AG10803 (cell line): ENCODE results near the gene COPS7A.
A peak's percentile ranks its signal among the peaks of the same experiment; 100 is the strongest.
"Not testable (repeated sequence)": the region's sequence is repeated elsewhere in the genome, so short reads cannot be mapped to it uniquely, and the experiment has no call there.

Experiments
- DNase-seq: peaks from one replicate; pipeline ENCODE4 v3.0.0; 2010; ENCODE audit warnings: low read depth
- H3K4me3 ChIP-seq: 2 replicates; pipeline ENCODE4 v1.5.1; 2011; ENCODE audit warnings: mild to moderate bottlenecking, low read length, control low read depth
- TF ChIP-seq, protein P1 (sequence below): conservative IDR thresholded peaks from 2 replicates; pipeline ENCODE4 v1.5.1; 2011; ENCODE audit warnings: mild to moderate bottlenecking, low read length, control low read depth, inconsistent platforms

Gene COPS7A

DNA sequence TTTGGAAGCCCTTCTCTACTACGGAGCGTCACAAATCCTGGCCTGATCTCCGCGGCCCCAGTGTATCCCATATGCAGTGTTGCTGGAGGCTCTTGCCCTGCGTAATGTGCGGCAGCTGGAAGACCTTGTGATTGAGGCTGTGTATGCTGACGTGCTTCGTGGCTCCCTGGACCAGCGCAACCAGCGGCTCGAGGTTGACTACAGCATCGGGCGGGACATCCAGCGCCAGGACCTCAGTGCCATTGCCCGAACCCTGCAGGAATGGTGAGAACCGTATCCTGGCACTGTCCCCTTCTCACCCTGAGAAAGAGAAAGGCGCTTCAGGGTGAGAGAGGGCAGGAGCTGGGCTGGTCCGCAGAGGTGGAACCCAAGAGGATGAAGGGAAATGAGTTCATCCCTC is 5.3 kb downstream of the COPS7A start:
- H3K4me3 ChIP-seq, result no peak overlapping the region
- DNase-seq, result no peak
- TF ChIP-seq, protein P1, sequence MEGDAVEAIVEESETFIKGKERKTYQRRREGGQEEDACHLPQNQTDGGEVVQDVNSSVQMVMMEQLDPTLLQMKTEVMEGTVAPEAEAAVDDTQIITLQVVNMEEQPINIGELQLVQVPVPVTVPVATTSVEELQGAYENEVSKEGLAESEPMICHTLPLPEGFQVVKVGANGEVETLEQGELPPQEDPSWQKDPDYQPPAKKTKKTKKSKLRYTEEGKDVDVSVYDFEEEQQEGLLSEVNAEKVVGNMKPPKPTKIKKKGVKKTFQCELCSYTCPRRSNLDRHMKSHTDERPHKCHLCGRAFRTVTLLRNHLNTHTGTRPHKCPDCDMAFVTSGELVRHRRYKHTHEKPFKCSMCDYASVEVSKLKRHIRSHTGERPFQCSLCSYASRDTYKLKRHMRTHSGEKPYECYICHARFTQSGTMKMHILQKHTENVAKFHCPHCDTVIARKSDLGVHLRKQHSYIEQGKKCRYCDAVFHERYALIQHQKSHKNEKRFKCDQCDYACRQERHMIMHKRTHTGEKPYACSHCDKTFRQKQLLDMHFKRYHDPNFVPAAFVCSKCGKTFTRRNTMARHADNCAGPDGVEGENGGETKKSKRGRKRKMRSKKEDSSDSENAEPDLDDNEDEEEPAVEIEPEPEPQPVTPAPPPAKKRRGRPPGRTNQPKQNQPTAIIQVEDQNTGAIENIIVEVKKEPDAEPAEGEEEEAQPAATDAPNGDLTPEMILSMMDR, result no peak

DNA sequence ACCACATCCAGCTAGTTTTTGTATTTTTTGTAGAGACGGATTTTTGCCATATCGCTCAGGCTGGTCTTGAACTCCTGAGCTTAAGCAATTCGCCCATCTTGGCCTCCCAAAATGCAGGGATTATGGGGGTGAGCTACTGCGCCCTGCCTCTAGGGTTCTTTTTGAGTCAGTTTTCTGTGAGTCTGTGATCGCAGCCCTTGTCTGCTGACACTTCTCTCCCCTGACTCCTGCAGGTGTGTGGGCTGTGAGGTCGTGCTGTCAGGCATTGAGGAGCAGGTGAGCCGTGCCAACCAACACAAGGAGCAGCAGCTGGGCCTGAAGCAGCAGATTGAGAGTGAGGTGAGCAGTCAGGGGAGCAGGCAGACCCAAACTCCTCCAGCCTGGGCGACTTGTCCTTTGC is 6.3 kb downstream of the COPS7A start:
- TF ChIP-seq, protein P1, result no peak
- no peak for DNase-seq
- H3K4me3 ChIP-seq, result no peak overlapping the region

DNA sequence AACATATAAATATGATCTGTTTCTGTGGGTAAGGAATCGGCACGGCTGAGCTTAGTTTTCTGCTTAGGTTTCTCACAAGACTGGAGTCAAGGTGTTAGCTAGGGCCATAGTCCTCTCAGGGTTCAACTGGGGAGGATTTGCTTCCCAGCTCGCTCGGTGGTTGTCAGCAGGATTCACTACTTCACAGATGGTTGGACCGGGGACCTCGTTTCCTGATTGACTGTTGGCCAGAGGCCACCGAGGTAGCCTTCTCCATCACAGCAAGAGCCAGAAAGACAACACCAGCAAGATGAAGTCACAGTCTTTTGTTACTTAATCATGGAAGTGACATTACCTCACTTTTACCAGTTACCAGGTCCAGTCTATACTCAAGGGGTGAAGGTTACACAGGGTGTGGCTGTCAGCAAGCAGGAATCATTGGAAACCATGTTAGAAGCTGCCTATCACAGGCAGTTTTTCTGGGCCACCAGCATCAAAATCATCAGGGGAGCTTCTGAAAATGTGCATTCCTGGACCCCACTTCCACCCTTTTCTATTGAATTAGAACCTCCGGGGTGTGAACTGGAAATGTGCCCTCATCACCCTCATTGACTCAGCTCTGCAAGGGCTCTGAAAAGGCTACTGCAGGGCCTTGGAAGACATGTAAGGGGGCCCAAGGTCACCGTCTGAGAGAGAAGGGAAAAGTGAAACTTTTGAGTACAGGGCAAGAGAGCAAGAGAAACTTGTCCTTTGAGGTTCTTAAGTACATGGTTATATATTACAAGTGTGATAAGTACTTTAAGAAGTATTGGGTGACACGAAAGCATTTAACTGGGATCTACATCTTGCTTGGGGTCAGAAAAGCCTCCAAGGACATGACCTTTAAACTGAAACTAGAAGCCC is 10.9 kb downstream of the COPS7A start:
- TF ChIP-seq, protein P1, result no peak

DNA sequence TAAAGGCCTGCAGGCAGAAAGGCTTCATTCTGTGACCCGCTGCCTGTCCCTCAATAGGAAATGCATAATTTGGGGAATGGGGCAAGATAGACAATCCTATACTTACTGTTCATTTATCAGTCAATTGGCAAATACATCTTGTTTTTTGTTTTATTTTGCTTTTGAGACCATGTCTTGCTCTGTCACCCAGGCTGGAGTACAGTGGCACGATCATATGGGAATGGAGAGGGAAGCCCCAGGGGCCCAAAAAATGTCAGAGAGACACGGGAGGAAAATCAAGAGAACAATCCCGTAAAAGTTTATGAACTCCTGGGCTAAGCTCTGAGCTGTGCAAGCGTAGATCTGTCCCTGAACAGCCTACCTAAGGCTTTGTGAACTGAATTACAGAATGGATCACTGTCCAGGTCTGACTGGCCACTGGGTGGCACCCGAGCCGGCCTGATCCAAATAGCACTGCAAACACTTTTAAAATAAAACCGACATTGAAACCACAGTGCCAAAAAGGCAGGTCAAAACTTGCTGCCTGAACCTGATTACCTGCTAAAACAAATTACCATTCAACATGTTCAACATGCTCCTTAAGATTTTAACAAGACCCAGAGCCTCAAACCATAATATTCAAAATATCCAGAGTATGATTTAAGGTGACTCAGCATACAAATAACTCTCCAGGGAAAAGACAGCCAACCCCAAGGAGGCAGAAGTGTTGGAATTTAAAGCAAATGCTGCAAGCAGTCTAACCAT is 11.8 kb downstream of the COPS7A start:
- TF ChIP-seq, protein P1, result peak; percentile 73
- no peak overlapping the region for H3K4me3 ChIP-seq
- peak; percentile 72 for DNase-seq

More for the DNA sequence above, 10.9 kb downstream of the COPS7A start:
- no peak overlapping the region for H3K4me3 ChIP-seq
- no peak for DNase-seq

DNA sequence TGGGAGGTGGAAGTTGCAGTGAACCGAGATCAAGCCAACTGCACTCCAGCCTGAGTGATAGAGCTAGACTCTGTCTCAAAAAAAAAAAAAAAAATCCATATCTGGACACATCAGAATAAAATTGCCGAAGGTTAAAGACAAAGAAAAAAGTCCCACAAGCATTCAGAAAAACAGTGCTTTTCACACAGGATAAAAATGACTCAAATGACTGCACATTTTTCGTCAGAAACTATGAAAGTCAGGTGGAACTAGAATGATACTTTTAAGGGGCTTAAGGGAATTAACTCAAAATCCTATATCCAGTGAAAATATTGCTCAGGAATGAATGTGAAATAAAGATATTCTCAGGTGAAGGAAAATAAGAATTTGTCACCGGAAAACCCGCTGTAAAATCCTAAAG is 12.9 kb downstream of the COPS7A start:
- TF ChIP-seq, protein P1, result no peak
- no peak overlapping the region for H3K4me3 ChIP-seq
- no peak for DNase-seq

DNA sequence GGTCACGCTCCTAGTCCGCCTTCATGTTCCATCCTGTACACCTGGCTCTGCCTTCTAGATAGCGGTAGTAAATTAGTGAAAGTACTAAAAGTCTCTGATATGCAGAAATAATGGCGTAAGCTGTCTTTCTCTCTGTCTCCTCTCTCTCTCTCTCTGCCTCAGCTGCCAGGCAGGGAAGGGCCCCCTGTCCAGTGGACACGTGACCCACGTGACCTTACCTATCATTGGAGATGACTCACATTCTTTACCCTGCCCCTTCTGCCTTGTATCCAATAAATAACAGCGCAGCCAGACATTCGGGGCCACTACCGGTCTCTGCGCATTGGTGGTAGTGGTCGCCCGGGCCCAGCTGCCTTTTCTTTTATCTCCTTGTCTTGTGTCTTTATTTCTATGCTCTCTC is 18.2 kb downstream of the COPS7A start:
- not testable (repeated sequence) for H3K4me3 ChIP-seq, DNase-seq

DNA sequence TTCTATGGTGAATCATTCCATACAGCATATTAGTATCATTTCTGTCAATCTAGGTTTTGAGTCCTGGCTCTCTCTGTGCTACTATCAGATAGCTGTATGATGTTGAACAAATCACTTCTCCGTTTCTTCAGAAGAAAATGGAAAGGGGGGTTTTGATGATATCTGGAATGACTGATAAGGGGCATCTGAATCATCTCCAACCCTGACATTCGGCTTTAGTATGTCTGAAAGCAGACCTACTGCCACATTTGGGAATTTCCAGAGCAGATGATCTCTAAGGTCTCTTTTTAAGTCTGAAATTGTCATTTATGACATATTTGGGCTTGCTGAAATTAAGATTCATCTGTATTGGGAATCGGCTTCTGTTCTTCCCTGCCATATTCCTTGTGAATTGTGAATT is 19.0 kb downstream of the COPS7A start:
- TF ChIP-seq, protein P1, result no peak
- no peak for DNase-seq
- H3K4me3 ChIP-seq, result no peak overlapping the region

DNA sequence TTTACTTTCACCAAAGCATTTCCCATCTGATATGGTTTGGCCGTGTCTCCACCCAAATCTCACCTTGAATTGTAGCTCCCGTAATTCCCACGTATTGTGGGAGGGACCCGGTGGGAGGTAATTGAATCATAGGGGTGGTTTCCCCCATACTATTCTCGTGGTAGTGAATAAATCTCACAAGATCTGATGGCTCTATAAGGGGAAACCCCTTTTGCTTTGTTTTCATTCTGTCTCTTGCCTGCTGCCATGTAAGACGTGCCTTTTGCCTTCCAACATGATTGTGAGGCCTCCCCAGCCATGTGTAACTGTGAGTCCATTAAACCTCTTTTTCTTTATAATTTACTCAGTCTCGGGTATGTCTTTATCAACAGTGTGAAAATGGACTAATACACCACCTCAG is 19.5 kb downstream of the COPS7A start:
- not testable (repeated sequence) for DNase-seq, H3K4me3 ChIP-seq
